Measurements from ENCODE around the gene EPS8L1.
"Not testable (repeated sequence)": the region's sequence is repeated elsewhere in the genome, so short reads cannot be mapped to it uniquely, and the experiment has no call there.

Gene EPS8L1

GRCh38 chr19:55075371-55075998, at the start of gene EPS8L1:
Gene EPS8L1 (plus strand): TSS chr19:55075869. CDS start chr19:55076445, 576 bp downstream.
- no peak for TF ChIP-seq CTCF (IDR thresholded peaks at IDR 0.05; ENCODE audit: control insufficient read depth, extremely low read depth, insufficient read depth)
- no peak for DNase-seq (ENCODE audit: low read depth)
- peak within 1 kb of the TSS; percentile 39 for H3K4me3 ChIP-seq (ENCODE audit: low read depth, low read length)

GRCh38 chr19:55027140-55027471, 48.6 kb upstream of the EPS8L1 start:
- not testable (repeated sequence) for H3K4me3 ChIP-seq (ENCODE audit: low read depth, low read length); DNase-seq (ENCODE audit: low read depth)

GRCh38 chr19:55027472-55028337, 48.0 kb upstream of the EPS8L1 start:
- no peak for TF ChIP-seq CTCF (IDR thresholded peaks at IDR 0.05; ENCODE audit: control insufficient read depth, extremely low read depth, insufficient read depth)
- peak; percentile 46 for DNase-seq (ENCODE audit: low read depth)
- no peak overlapping the region for H3K4me3 ChIP-seq (ENCODE audit: low read depth, low read length)

- H3K4me3 ChIP-seq (ENCODE audit: low read depth, low read length), result no peak overlapping the region
- DNase-seq (ENCODE audit: low read depth), result no peak
- no peak for TF ChIP-seq CTCF (IDR thresholded peaks at IDR 0.05; ENCODE audit: control insufficient read depth, extremely low read depth, insufficient read depth)
Observed at GRCh38 chr19:55028757-55029156, 46.9 kb upstream of the EPS8L1 start.

GRCh38 chr19:55031178-55031577, 44.5 kb upstream of the EPS8L1 start:
- no peak for TF ChIP-seq CTCF (IDR thresholded peaks at IDR 0.05; ENCODE audit: control insufficient read depth, extremely low read depth, insufficient read depth)
- H3K4me3 ChIP-seq (ENCODE audit: low read depth, low read length), result no peak overlapping the region
- no peak for DNase-seq (ENCODE audit: low read depth)

DNA sequence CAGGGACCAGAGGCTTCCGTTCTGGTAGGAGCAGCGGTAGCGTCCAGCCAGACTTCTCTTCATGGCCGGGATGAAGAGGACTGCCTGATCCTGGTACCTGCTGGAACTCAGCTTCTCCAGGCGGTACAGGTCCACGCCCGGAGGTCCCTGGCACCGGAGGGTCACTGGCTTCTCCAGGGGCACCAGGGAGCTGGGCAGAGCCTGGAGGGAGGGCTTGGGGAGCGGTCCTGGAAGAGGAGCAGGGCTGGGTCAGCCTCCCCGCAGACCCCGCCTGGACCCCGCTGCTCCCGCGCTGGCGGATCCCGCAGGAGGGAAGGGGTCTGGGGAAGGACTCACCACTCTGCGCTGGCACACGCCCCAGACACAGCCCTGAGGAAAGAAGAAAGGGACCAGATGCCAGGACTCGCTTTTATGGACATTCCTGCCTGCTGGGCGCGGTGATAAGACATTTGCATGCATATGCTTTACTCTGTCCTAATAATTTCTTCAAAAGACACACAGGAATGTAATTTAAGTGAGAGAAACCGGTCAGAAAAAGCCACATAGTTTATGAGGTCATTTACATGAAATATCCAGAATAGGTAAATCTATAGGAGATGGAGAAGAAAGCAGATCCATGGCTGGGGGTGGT, 43.4 kb upstream of the EPS8L1 start:
- no peak overlapping the region for H3K4me3 ChIP-seq (ENCODE audit: low read depth, low read length)
- peak; percentile 11 for DNase-seq (ENCODE audit: low read depth)
- TF ChIP-seq CTCF (IDR thresholded peaks at IDR 0.05; ENCODE audit: control insufficient read depth, extremely low read depth, insufficient read depth), result no peak

GRCh38 chr19:55032976-55033643, 42.6 kb upstream of the EPS8L1 start:
- H3K4me3 ChIP-seq (ENCODE audit: low read depth, low read length); DNase-seq (ENCODE audit: low read depth): not testable (repeated sequence)

All from LNCaP clone FGC (cell line).